HG03060 (cell line): Measurements from ENCODE around the gene SBSN.
A peak's percentile ranks its signal among the peaks of the same experiment; 100 is the strongest.

Experiments used
- ATAC-seq: cut with Tn5 transposase; IDR thresholded peaks from one replicate; pipeline ENCODE4 v1.9.1; 2021; ENCODE audit warnings: low read depth, moderate number of reproducible peaks; ENCODE audit not compliant: unreplicated experiment

SBSN gene

DNA sequence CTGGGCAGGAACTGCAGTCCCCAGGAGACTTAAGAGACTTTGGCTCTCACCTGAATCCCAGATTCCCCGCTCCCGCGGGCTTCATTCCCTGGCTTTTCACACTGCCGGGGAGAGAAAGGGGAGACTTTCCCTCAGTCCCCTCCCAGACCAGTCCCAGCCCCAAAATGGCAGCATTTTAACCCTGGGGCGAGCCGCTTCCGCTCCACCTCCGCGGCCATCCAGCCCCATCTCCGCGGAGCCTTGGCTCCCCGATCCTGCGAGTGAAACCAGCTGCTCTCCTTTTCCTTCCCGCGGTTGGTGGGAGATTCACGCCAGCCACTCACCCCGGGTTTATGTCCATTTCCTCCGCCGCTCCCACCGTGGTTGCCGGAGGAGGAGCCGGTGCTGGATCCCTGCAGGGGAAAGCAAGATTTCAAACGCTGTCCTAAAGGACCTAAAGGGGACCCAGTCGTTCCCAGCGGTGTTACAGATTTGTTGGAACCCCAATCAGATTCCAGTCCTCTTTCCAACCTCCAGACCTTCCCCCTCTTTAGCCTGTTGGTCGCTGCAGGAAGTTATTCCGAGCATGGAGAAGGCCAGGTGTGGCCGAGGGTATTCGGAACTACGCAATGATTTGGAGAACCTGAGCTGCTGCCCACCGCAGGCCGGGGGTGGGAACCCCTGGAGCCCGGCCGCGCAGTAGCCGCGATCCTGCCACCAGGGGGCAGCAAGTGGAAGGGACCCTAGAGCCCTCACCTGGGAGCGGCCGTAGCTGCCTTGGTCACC is 18.1 kb downstream of the SBSN start:
- ATAC-seq = no peak

DNA sequence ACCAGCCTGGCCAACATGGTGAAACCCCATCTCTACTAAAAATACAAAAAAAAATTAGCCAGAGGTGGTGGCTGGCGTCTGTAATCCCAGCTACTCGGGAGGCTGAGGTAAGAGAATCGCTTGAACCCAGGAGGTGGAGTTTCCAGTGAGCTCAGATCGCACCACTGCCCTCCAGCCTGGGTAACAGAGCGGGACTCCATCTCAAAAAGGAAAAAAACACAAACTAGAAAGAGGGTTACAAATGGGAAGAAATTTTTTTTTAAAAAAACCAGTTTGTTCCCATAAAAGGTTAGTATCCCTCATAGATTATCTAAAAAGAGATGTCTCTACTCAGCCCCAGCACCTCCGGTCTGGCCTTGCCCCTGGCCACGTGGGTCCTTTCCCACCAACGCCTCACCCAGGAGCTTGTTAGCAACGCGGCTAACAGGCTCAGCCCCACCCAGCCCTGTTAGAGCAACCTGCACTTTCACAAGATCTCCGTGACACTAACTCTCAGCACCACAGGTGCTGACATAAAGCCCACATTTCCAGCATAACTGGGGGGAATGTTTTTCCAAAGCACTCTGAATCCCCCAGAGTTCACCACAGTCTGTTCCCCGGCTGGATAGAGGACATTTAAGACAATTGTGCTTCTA is 19.0 kb downstream of the SBSN start:
- ATAC-seq = no peak

DNA sequence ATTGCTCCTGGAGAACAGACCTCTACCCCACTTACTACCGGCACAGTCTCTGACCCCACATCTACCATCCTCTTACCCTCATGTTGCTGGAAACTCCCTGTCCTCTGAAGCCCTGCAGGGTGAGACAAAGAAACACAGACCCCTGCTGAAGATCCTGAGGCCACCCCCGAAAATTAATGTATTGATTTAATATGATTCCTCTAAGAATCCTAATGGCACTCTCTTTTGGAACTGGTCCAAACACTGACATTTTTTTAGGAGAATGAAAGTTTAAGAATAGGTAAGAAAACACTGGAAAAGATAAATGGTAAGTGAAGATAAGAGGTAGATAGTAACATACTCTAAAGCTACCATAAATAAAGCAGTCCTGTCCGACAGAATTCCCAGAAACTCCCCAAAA is 20.0 kb downstream of the SBSN start:
- ATAC-seq = no peak

DNA sequence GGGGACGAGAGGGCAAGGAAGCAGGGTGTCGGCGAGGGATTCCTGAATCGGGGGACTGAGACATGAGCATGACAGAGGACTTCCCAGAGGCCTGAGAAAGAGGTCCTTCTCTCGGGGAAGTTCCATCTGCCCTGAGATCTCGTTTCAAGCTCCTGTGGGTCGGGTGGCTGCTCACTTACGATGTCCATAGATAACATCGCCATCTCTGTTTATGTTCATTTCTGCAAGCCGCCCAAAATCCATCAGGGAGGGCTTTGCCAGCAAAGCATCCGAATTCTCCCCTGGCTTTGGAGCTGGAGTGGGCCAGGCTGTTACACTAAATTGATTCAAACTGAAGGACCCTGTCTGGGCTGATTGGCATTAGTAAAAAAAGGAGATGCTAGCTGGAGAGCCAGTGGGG is 20.6 kb downstream of the SBSN start:
- no peak for ATAC-seq

DNA sequence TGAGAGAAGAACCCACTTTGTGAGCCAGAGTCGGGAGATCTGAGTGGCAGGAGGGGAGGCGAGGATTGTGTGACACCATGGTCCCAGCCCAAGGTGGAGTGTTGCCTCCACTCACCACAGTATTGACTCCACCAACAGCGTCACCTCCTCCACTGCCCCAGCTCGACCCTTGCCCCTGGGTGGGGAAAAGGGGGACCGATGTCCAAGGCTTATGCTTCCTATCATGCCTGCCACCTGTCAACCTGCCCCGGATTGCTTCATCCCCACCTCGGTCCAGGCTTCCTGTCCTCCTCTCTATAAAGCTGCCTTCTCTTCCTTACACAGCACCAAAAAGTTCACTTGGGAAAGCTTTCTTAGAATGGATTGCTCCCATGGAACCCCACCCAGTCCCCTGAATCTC is 22.1 kb downstream of the SBSN start:
- ATAC-seq = no peak

DNA sequence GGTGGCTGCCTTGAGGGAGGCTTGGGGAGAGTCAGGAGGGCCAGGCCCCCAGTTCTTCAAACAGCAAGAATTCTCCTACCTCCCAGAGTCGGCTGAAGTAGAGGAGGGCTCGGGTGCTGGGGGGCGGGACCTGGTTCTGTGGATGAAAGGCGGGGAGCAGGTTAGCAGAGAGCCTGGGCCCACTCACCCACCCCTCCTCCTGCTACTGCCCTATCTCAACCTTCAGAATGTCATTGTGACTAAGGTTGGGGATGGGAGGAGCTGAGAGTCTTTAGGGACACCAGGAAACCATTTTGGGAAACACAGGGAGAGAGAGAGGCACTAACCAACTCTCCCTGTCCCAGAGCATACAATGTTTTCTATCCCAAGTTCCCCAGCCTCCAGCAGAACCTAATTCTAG is 25.4 kb downstream of the SBSN start:
- ATAC-seq = no peak

DNA sequence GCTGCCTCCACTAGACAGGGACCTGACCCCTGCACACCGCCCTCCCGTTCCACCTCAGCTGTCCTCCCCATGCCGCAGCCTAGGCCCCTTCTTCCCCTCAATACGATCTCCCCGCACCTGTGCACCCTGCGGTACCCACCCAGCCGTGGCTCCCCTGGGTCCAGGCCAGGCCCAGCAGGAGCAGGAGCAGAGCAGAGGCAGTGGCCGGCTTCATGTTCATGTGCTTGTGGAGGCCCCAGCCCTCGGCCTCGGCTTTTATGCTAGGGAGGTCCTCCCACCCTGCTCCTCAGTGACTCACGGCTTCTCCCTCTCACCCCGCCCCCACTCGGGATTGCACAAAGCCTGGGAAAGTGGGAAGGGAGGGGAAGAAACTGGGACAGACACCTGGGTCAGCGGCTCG is 26.4 kb downstream of the SBSN start:
- ATAC-seq = no peak

DNA sequence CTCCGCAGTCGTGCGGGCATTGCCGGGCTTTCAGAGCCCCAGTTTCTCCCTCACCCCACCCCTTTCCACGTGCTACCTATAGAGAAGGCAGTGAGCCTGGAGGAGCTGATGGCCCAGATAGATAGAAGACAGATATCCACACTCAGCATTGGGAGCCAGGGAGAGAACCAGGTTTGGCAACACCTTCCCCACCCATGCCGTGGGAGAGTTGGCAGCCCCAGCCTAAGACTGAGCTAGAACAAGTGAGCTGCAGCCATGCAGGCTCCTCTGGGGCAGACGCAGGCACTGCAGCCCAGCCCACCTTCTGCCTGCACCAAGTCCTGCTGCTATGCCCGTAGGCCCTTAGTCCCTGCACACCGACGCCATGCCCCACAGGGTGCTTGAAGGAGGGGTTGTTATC is 27.5 kb downstream of the SBSN start:
- ATAC-seq = no peak

DNA sequence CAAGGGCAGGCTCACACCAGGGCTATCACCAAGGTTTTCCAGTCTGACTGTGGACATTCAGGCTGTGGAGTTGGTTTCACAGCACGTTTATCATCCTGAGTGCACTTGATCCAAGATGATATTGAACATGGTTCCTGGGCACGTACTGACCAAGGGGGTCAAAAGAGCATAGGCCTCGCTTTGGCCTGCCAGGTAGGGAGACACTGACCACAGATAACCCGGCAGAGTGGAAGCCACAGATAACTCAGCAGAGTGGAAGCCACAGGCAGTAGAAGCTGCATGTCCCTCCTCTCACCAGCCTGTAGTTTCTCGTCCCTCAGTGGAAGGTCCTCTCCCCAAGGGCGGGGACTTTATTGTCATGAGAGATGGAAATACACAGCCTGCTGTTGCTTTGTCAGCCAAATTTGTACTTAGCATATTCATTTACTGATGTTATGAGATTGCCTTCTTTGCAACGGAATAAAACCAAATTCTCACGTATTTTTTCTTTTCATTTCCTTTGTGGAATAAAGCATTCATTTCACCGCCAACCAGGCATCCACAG is 29.1 kb downstream of the SBSN start:
- no peak for ATAC-seq

DNA sequence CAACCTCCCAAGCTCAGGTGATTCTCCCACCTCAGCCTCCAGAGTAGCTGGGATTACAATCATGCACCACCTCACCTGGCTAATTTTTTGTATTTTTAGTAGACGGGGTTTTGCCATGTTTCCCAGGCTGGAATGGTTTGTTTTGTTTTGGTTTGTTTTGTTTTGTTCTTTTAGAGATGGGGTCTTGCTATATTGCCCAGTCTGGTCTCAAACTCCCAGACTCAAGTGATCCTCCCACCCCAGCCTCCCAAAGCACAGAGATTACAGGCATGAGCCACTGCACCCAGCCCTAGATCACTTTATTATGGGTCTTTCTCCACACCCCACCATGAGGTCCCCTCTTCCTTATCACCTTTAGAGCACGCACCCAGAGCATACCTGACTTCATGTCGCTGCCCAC is 29.9 kb downstream of the SBSN start:
- ATAC-seq = no peak

DNA sequence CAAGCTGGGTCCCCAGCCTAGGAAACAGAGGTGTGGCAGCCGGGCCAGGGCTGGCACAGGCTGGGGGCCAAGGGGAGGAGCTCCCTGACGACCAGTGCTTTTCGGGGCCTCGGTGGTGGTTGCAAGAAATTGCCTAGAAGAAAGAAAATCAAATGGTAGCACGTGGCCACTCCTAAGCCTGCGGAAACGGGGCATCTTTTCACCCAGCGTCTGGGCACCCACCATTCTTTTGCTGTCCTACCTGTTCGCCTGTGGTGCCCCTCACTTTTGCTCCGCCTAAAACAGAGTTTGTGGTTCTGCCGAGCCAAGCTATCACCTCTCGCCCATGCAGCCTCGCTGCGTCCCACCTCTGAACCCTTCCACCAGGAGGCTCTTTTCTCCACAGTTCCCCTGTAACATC is 30.7 kb downstream of the SBSN start:
- ATAC-seq = no peak

DNA sequence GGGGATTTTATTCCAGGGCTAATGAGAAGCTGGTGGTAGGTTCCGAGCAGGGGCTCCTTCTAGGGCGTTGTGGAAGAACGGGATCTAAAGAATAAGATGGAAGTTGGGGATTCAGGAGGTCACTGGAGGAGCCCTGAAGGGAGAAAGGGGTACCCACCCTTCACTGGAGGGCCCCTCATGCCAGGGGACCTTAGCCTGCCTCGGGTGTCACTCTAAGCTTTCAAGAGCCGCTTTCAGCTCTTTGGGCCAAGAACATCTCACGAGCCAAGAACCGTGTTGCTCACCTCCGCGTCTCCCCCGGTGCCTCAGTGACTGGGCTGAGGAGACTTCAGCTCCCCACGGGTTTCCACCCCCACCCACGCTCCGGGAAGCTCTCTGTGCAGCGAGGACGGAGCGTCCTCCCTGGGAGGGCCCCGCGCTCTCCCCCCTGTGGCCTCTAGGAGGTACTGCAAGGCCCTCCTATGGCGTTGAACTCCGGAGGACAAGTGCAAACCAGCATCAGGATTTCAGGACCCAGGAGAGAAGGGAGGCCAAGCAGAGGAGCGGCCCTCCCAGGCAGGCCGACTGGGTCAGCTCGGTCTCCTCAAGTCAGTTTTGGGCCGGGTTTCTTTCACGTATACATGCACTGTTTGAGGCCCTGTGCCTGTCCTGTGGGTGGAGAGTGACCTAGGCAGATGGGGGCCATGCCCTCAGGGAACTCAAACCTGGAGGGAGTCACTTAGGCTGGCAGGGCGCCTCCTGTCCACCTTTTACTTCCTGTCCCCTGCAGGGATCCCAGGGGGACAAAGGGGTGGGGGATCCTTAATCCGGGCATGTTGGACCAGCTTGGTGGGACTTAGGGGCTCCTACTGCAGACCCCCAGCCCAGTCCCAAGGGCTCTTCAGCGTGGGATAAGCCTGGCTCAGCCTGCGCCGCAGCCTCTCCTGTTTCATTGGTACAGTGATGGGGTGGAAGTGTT is 32.7 kb downstream of the SBSN start:
- no peak for ATAC-seq

DNA sequence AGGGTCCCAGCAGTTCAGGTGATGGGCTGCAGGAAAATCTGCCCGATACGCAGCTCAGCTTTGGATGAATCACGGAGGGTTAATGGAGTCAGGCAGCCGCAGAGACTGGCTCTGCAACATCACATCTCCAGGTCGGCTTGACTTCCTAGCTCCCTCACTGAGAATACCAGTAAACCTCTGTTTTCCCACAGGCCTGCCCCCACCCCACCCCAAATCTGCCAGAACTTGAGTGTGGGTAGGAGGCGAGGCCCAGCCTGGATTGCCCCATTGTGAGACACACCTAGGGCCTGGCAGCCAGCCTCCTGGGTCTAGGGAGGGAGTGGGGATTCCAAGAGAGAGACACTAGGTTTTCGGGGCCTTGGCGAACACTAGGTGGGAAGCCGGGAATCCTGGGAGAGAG is 34.1 kb downstream of the SBSN start:
- ATAC-seq = no peak

DNA sequence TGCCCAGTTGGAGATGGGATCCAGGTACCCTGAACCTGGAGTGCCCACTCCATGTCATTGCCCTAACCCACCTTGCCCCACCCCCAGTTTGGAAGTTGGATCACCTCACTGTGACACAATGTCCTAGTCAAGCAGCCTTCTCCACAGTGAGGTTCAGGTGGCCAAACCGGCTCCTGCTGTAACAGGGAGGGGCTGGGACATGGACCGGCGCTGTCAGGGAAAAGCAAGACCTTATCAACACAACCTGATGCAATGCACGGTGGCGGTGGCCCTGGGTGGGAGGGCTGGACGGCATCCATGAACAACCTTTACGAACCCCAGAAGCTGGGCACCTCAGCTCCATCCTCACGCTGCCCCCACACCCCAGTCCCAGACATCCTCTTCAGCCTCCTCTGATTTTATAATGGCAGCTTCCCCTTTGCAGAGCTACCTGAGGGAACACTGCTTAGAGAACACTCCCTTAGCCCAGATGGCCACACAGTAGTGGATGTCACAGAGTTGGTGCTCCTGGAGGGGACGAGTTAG is 36.2 kb downstream of the SBSN start:
- ATAC-seq = no peak

DNA sequence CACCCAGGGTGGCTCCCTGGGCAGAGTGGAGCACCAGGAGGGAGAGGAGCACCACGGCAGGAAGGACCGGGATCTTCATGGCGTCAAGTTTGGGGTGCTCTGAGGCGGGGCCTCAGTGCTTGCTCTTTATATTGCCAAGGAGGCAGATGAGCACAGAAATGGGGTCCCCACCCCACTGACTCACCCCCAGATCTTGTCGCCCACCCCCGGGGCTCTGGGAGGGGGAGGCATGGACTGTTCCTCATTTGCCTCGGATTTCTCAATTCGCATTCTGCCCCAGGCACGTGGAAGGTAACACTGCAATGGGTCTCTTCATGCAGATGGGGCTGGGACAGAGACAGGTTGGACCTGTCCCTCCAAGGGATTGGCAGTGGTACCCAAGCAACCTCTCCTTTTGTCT is 37.7 kb downstream of the SBSN start, which contains the start of gene KRTDAP:
KRTDAP (minus strand) TSS at position 101 of the 400 bp plus-strand sequence; CDS start at position 79, 22 bp downstream.
- ATAC-seq = no peak

DNA sequence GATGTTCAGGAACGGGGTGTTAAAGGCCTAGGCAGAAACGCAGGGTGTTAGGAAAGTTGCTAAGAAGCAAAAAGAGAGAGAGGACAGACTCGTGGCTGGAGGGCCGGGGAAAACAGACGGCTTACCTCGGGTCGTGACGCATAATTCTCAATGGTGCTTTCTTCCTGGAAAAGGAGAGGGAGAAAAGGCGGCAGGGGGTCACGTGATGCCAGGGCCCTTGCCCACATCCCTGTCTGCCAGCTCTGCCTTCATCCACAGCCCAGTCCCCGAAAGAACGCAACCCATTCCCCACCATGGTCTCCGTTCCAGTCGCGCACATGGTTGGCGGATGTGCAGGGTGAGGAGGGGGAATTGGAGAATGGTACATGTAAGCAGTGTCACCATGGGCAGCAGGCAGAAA is 39.4 kb downstream of the SBSN start:
- no peak for ATAC-seq

DNA sequence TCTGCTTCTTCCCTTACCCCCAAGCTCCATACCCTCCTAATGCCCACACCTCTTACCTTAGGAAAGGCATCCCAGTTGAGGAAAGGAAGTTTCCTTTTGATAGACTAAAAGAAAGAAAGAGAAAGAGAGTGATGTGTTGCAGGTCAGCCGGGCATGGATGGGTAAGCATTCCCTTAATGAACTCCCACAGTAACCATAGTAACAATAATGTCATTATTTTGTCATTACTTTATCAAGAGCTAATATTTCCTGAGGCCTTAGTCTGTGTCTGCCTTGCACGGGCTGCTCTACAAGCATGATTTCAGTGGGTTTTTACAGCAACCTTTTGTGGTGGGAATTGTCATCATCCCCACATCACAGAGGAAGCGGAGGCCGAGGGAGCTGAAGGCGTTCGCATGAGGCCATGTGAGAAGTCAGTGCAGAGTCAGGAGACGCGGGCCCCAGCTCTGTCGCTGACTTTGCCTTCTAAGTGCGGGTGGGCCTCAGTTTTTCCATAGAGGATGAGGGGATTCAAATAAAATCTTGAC is 40.4 kb downstream of the SBSN start:
- no peak for ATAC-seq

DNA sequence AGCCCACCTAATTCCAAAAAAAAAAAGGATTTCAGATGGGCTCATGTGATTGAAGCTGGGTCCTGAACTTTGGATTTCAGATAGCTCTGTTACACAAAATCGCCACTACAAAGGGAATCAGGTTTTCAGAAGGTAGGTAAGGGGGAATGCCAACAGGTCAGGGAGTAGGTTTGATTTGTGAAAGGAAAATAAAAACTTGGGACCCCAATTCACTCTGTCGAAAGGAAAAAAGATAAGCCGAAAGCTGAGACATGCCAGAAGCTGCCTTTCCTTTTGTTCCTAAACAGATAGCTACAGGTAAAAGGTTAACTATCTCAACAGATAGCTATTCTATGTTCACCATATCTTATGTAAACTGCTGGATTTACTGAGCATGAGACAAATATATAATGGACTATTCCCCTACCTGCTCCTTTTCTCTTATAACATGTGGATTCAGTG is 41.8 kb downstream of the SBSN start:
- ATAC-seq = no peak

DNA sequence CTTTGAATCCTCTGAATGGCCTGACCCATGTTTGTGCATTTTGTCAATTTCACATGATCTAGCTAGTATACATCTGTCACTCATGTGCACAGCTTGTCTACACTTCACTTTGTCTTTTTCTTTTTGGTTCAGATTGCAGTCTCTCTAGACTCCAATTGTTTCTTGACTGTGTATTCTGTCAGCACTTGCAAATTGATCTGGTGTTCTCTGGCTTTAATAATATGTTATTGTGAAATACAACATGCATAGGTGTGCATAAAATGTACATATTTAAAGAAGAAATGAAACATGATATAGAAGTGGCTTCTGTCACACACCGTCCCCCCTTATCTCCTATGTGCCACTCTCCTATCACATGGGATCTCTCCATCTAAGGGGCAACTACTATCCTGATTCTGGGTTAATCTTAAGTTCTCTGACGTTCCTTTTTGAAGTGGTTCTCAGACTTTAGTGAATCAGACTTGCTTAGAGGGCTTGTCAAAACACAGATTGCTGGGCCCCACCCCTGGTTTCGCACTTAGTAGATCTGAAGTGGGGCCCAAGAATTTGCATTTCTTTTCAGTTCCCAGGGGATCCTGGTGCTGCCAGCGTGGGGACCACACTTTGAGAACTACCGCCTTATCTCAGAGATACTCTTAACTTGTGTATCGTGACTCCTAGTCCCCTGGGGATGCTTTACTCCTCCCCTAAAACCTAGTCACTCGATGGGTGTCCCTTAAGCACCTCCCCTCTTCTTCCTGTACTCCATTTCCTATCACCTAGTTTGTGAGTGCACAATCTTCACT is 43.7 kb downstream of the SBSN start:
- peak; percentile 86 for ATAC-seq

DNA sequence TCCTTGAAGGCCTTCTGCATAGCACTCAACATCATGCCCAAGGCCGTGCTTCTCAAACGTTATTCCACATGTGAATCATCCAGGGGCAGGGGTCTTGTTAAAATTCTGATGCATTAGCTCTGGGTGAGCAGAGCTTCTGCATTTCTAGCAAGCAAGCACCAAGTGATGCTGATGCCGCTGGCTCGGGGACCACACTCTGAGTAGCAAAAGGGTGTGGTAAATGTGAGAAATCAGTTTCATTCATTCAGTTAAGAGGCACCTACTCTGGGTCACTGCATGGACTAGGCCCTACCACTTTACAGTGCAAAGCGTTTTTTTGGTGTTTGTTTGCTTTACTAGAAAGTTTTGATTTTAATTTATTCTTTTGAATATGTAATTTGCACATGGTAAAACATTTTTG is 45.0 kb downstream of the SBSN start:
- ATAC-seq = no peak
